ENCODE results near the gene PCBP3. TPM values are rescaled to one million over a fixed set of nuclear protein-coding genes. Genes with fewer than 3 reads are reported as not detected.

PCBP3 gene
- total RNA-seq, 1 donor: 1.1 TPM

GRCh38 chr21:45941717-45942546 lies 298.4 kb downstream of the PCBP3 start:
- no peaks in the 10 kb centered on the region for H3K27me3 ChIP-seq (ENCODE audit: insufficient read depth, low read length)
- no peaks in the 10 kb centered on the region for H3K9me3 ChIP-seq (ENCODE audit: low read depth, low read length)
- peak; percentile 77 for DNase-seq (ENCODE audit: insufficient read length, low spot score, missing footprints)
- TF ChIP-seq, protein P1, sequence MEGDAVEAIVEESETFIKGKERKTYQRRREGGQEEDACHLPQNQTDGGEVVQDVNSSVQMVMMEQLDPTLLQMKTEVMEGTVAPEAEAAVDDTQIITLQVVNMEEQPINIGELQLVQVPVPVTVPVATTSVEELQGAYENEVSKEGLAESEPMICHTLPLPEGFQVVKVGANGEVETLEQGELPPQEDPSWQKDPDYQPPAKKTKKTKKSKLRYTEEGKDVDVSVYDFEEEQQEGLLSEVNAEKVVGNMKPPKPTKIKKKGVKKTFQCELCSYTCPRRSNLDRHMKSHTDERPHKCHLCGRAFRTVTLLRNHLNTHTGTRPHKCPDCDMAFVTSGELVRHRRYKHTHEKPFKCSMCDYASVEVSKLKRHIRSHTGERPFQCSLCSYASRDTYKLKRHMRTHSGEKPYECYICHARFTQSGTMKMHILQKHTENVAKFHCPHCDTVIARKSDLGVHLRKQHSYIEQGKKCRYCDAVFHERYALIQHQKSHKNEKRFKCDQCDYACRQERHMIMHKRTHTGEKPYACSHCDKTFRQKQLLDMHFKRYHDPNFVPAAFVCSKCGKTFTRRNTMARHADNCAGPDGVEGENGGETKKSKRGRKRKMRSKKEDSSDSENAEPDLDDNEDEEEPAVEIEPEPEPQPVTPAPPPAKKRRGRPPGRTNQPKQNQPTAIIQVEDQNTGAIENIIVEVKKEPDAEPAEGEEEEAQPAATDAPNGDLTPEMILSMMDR (IDR thresholded peaks at IDR 0.05; ENCODE audit: extremely low read depth, low read depth, low read length): no peak
- no peak overlapping the region for H3K27ac ChIP-seq (ENCODE audit: low read depth, low read length)
- H3K79me2 ChIP-seq (ENCODE audit: insufficient read depth, low read length): no peaks in the 10 kb centered on the region
- no peaks in the 10 kb centered on the region for H4K20me1 ChIP-seq (ENCODE audit: insufficient read depth, low read length)
- H3K4me3 ChIP-seq (ENCODE audit: insufficient read depth, low read length): no peak overlapping the region
- no peaks in the 10 kb centered on the region for H3K4me1 ChIP-seq (ENCODE audit: insufficient read depth, low read length)
- no peaks in the 10 kb centered on the region for H3K36me3 ChIP-seq (ENCODE audit: insufficient read depth, low read length)
- no peak overlapping the region for H2AFZ ChIP-seq (ENCODE audit: low read length)
- no peak overlapping the region for H3K4me2 ChIP-seq (ENCODE audit: insufficient read depth, low read length)

DNA sequence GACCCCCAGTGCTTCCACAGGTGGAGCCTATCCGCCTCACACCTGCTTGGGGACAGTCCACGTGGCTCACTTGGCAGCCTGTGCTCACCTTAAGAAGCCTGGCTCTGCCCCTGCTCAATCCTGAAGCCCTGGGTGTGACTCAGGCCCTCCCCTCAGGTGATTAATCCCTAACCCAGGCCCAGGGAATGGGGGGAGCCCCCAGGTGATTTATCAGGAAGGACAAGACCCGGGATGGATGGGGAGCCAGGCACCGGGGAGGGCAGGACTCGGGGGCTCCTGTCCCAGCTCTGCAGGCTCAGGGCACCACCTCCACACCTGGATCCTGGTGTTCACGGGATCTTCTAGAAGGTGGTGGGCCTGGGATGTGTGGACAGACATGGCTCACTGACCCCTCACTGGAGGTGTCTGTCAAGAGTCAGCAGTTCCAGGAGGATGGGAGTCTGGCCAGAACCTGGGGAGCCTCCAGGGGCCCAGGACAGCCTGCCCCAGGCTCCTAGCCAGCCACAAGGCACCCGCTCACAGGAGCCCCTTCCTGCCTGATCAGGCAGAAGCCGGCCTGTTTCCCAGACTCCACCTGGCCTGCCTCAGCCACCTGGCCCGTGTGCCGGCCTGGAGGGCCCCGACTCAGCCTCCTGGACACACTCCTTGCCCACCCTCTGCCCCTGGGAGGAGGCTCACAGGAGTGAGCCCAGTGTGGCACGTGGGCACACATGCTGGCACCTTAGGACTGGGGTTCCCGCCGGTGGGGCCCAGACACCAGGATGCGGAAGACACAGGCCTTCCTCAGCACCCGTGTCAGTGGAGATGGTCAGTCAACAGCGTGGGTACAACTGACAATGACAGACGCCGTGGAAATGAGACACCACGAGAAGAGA lies 299.5 kb downstream of the PCBP3 start:
- Histone ChIP-seq H2AFZ (ENCODE audit: low read length) (no peak overlapping the region), H3K4me3 (ENCODE audit: insufficient read depth, low read length) (no peak overlapping the region), H4K20me1 (ENCODE audit: insufficient read depth, low read length) (no peaks in the 10 kb centered on the region), H3K4me1 (ENCODE audit: insufficient read depth, low read length) (no peaks in the 10 kb centered on the region), H3K27me3 (ENCODE audit: insufficient read depth, low read length) (peaks cover 2% of the 10 kb centered on the region), H3K36me3 (ENCODE audit: insufficient read depth, low read length) (no peaks in the 10 kb centered on the region), H3K9me3 (ENCODE audit: low read depth, low read length) (no peaks in the 10 kb centered on the region), H3K79me2 (ENCODE audit: insufficient read depth, low read length) (no peaks in the 10 kb centered on the region), H3K4me2 (ENCODE audit: insufficient read depth, low read length) (no peak overlapping the region), H3K27ac (ENCODE audit: low read depth, low read length) (no peak overlapping the region)
- DNase-seq (ENCODE audit: insufficient read length, low spot score, missing footprints): peak; percentile 83
- TF ChIP-seq, protein P1 (IDR thresholded peaks at IDR 0.05; ENCODE audit: extremely low read depth, low read depth, low read length): no peak

GRCh38 chr21:45943630-45944540 lies 300.4 kb downstream of the PCBP3 start:
- Histone ChIP-seq H3K4me2 (ENCODE audit: insufficient read depth, low read length) (no peak overlapping the region), H3K9me3 (ENCODE audit: low read depth, low read length) (no peaks in the 10 kb centered on the region), H4K20me1 (ENCODE audit: insufficient read depth, low read length) (no peaks in the 10 kb centered on the region), H3K27me3 (ENCODE audit: insufficient read depth, low read length) (peaks cover 6% of the 10 kb centered on the region), H3K79me2 (ENCODE audit: insufficient read depth, low read length) (no peaks in the 10 kb centered on the region), H3K4me1 (ENCODE audit: insufficient read depth, low read length) (no peaks in the 10 kb centered on the region), H2AFZ (ENCODE audit: low read length) (no peak overlapping the region), H3K4me3 (ENCODE audit: insufficient read depth, low read length) (no peak overlapping the region), H3K36me3 (ENCODE audit: insufficient read depth, low read length) (no peaks in the 10 kb centered on the region), H3K27ac (ENCODE audit: low read depth, low read length) (no peak overlapping the region)
- TF ChIP-seq, protein P1 (IDR thresholded peaks at IDR 0.05; ENCODE audit: extremely low read depth, low read depth, low read length): no peak
- peak; percentile 92 for DNase-seq (ENCODE audit: insufficient read length, low spot score, missing footprints)
